GM21423 (cell line): Measurements from ENCODE around the gene ASNS.

Experiments
- ATAC-seq: cut with Tn5 transposase; IDR thresholded peaks from one replicate; pipeline ENCODE4 v1.9.1; 2021; ENCODE audit warnings: mild to moderate bottlenecking, moderate library complexity; ENCODE audit not compliant: unreplicated experiment

ASNS gene

DNA sequence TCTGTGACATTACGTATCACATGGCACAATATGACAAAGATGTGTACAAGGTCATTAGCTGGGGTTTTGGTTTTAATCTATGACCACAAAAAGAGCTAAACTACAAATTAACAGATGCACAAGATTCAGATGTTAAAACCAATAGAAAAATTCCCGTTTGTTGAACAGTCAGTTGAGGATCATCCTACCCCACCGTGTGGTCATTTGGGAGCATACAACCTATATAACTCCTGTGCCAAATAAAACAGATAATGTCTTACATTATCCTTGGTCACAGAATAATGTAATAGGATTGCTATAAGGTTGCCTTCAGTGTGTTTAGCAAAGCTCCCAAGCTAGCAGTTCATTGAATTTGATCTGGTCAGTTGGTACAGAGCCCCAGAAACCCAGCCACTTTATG, 28.2 kb downstream of the ASNS start:
- ATAC-seq, result no peak

DNA sequence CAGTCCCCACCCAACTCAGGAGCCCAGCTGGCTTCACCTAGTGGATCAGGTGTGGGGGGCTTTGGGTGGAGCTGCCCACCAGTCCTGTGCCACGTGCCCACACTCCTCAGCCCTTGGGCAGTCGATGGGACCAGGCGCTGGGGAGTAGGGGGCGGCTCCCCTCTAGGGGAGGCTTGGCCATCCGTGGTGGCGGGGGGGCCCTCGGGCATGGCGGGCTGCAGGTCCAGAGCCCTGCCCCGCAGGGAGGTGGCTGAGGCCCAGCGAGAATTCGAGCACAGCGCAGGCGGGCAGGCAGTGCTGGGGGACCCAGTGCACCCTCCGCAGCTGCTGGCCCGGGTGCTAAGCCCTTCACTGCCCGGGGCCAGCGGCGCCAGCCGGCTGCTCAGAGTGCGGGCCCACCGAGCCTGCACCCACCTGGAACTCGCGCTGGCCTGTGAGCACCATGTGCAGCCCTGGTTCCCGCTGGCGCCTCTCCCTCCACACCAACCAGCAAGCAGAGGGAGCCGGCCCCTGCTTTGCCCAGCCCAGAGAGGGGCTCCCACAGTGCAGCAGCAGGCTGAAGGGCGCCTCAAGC, 29.3 kb downstream of the ASNS start:
- ATAC-seq, result no peak

DNA sequence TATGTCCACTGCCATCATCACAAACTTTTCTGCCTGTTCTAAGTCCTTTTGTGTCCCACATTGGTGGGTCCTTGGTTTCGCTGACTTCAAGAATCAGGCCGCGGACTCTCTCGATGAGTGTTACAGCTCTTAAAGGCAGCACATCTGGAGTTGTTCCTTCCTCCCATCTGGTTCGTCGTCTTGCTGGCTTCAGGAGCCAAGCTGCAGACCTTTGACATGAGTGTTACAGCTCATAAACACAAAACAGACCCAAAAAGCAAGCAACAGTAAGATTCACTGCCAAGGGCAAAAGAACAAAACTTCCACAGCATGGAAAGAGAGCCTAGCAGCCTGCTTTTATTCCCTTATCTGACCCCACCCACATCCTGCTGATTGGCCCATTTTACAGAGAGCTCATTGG, 30.2 kb downstream of the ASNS start:
- no peak for ATAC-seq

- ATAC-seq, result peak; percentile 67
Measured at GRCh38 chr7:97835296-97836138, 36.7 kb downstream of the ASNS start.

DNA sequence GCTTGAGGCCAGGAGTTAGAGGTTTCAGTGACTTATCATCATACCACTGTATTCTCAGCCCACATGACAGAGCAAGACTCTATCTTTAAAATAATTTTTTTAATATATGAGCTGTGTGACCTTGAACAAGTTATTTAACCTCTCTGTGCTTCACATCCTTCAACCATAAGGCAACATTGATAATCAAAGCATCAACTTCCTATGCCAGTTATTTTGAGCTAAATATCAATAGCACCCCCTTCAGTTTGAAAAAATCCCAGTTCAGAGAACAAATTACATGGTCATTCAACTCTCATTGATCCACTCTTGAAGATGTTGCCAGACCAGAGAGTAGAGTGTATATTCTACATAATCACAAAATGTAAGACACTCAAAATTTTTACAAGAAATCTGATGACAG, 53.0 kb downstream of the ASNS start:
- ATAC-seq, result no peak

- ATAC-seq, result no peak
Measured at GRCh38 chr7:97818066-97818663, 54.0 kb downstream of the ASNS start.
